GM12878 (cell line): ENCODE results near the gene ADGRA3. TPM values are rescaled to one million over a fixed set of nuclear protein-coding genes. Genes with fewer than 3 reads are reported as not detected.

Source experiments
- ATAC-seq: fragments of 200-7000 bp; cut with Tn5 transposase; 3 replicates; pipeline ENCODE4 v1.9.1; 2020; ENCODE audit warnings: mild to moderate bottlenecking, moderate library complexity
- BruUV-seq: library from RNA; stranded (reverse); fragments of 400-500 nt; replicated peaks from 2 replicates; lab custom pipeline; 2021; lab: Mats Ljungman, UMichigan
- CTCF ChIA-PET: fragments of 300-600 bp; sonication (Branson Sonifier 250); formaldehyde crosslinking; extraction: SDS; loops from one replicate; lab custom pipeline; 2021; ENCODE audit warnings: inconsistent platforms; lab: Yijun Ruan, JAX
- POLR2A ChIA-PET: fragments of 350-600 bp; formaldehyde crosslinking; extraction: SDS; loops from one replicate; lab custom pipeline; 2021; ENCODE audit warnings: inconsistent platforms; lab: Charles Lee
- RAD21 ChIA-PET: fragments of 300-600 bp; sonication (Branson Sonifier 250); formaldehyde crosslinking; loops from one replicate; lab custom pipeline; 2023; ENCODE audit warnings: antibody characterized with exemption; ENCODE audit not compliant: unreplicated experiment; lab: Charles Lee
- SMC1A ChIA-PET: fragments of 300-600 bp; sonication (Branson Sonifier 250); formaldehyde crosslinking; loops from one replicate; lab custom pipeline; 2023; ENCODE audit not compliant: unreplicated experiment, uncharacterized antibody; lab: Charles Lee
- DNase-seq: peaks from one replicate; pipeline ENCODE4 v3.0.0-alpha.2; 2011; ENCODE audit warnings: low read depth, low spot score
- FAIRE-seq: peaks from 3 replicates; lab custom pipeline; 2011; peaks lifted over from hg19 to GRCh38; lab: Jason Lieb, UNC
- H2AFZ ChIP-seq: 2 replicates; pipeline ENCODE4 v1.6.0; 2011; ENCODE audit warnings: low read depth, low read length, control low read depth; ENCODE audit not compliant: control insufficient read depth
- H3K27ac ChIP-seq: 2 replicates; pipeline ENCODE4 v1.5.1; 2011; ENCODE audit warnings: control low read depth; ENCODE audit not compliant: control insufficient read depth, insufficient read depth
- H3K27me3 ChIP-seq, 2 experiments: replicated peaks in 1 of 2; 2 replicates each; pipeline versions ENCODE4 v1.6.0 to v1.6.1; 2011; ENCODE audit warnings: low read length in 1 of 2; ENCODE audit not compliant: control insufficient read depth in 2 of 2, insufficient read depth in 2 of 2
- H3K36me3 ChIP-seq, 2 experiments: 2 replicates each; pipeline ENCODE4 v1.5.1; 2011; ENCODE audit warnings: low read length in 1 of 2; ENCODE audit not compliant: control insufficient read depth in 2 of 2, insufficient read depth in 2 of 2
- H3K4me1 ChIP-seq: 2 replicates; pipeline ENCODE4 v1.6.1; 2011; ENCODE audit warnings: mild to moderate bottlenecking, low read length, moderate library complexity, mixed read lengths; ENCODE audit not compliant: control insufficient read depth, insufficient read depth
- H3K4me2 ChIP-seq: 2 replicates; pipeline ENCODE4 v1.6.0; 2011; ENCODE audit warnings: control low read depth; ENCODE audit not compliant: control insufficient read depth, insufficient read depth
- H3K4me3 ChIP-seq: fragments of 200-600 bp; sonication (generic); 2 replicates; pipeline ENCODE4 v1.5.1; 2016
- H3K79me2 ChIP-seq: 2 replicates; pipeline ENCODE4 v1.6.0; 2011; ENCODE audit warnings: low read length; ENCODE audit not compliant: control insufficient read depth, insufficient read depth
- H3K9ac ChIP-seq: 2 replicates; pipeline ENCODE4 v1.8.0; 2011; ENCODE audit warnings: low read length, control low read depth, mixed read lengths; ENCODE audit not compliant: control insufficient read depth, insufficient read depth
- H3K9me3 ChIP-seq: replicated peaks from 3 replicates; pipeline ENCODE4 v1.5.1; 2011; ENCODE audit warnings: mild to moderate bottlenecking, low read length; ENCODE audit not compliant: control insufficient read depth, insufficient read depth
- H4K20me1 ChIP-seq: 2 replicates; pipeline ENCODE4 v1.6.0; 2011; ENCODE audit not compliant: control insufficient read depth, insufficient read depth
- CBX3 ChIP-seq: fragments of 200-600 bp; sonication (generic); IDR thresholded peaks from 2 replicates; pipeline ENCODE4 v1.6.1; 2016; ENCODE audit warnings: low read depth, borderline replicate concordance
- CHD1 ChIP-seq: IDR thresholded peaks from 2 replicates; pipeline ENCODE4 v1.6.1; 2012; ENCODE audit warnings: low read depth, low read length, improper control_type of control experiment
- CHD4 ChIP-seq: fragments of 200-600 bp; sonication (generic); IDR thresholded peaks from 2 replicates; pipeline ENCODE4 v1.6.1; 2016; ENCODE audit warnings: mild to moderate bottlenecking
- DPF2 ChIP-seq: fragments of 450-650 bp; IDR thresholded peaks from 2 replicates; pipeline ENCODE4 v1.6.1; 2017; ENCODE audit warnings: mild to moderate bottlenecking
- EZH2 ChIP-seq: IDR thresholded peaks from 2 replicates; pipeline ENCODE4 v1.6.1; 2012; ENCODE audit warnings: low read depth, mild to moderate bottlenecking, control low read depth, inconsistent platforms, low read length, borderline replicate concordance; ENCODE audit not compliant: control insufficient read depth
- GABPA ChIP-seq: IDR thresholded peaks from 2 replicates; pipeline ENCODE4 v1.6.1; 2014; ENCODE audit warnings: antibody characterized with exemption, low read depth, mild to moderate bottlenecking, inconsistent platforms
- HDAC6 ChIP-seq: fragments of 200-600 bp; sonication (generic); IDR thresholded peaks from one replicate; pipeline ENCODE4 v1.8.0; 2017; ENCODE audit warnings: antibody characterized with exemption; ENCODE audit not compliant: unreplicated experiment
- MEF2A ChIP-seq: IDR thresholded peaks from 2 replicates; pipeline ENCODE4 v1.6.1; 2011; ENCODE audit warnings: low read depth, mild to moderate bottlenecking, low read length, moderate library complexity; ENCODE audit not compliant: insufficient read depth
- MTA2 ChIP-seq: fragments of 450-650 bp; IDR thresholded peaks from 2 replicates; pipeline ENCODE4 v1.6.1; 2016; ENCODE audit warnings: low read depth, mild to moderate bottlenecking, moderate library complexity
- NBN ChIP-seq: fragments of 450-650 bp; IDR thresholded peaks from 2 replicates; pipeline ENCODE4 v1.6.1; 2016
- ZNF207 ChIP-seq: fragments of 450-650 bp; IDR thresholded peaks from 2 replicates; pipeline ENCODE4 v1.6.1; 2014; ENCODE audit warnings: antibody characterized with exemption, mild to moderate bottlenecking, borderline replicate concordance
- ZNF622 ChIP-seq: fragments of 450-650 bp; IDR thresholded peaks from 2 replicates; pipeline ENCODE4 v1.6.1; 2017; ENCODE audit warnings: mild to moderate bottlenecking, inconsistent platforms
- WGBS: methylation state at CpG from one replicate; pipeline ENCODE4 v1.1.6; 2016; ENCODE audit warnings: low lambda C conversion rate; ENCODE audit not compliant: insufficient replicate concordance, insufficient coverage; ENCODE audit errors: missing lambda C conversion rate; 5-methylcytosine and 5-hydroxymethylcytosine counted together
- in situ Hi-C: fragments of 300-500 bp; cut with MboI; formaldehyde crosslinking; loops from 9 replicates; pipeline ENCODE4 v1.14.3; 2018; ENCODE audit warnings: mixed read lengths
- intact Hi-C: fragments of 100-400 bp; cut with micrococcal nuclease; formaldehyde crosslinking; loops from one replicate; pipeline ENCODE4 v1.14.2; 2022; ENCODE audit not compliant: unreplicated experiment
- polyA plus RNA-seq, 11 experiments: library from polyadenylated mRNA; depleted of rRNA in 4 of 11; unstranded in 6 of 11; stranded (reverse) in 5 of 11; fragments of >200 nt; fragmentation: Nextera tagmentation in 4 of 11; fragmentation: Illumina TruSeq in 1 of 11; extraction: Ambion mirVana in 4 of 11; extraction: Trizol in 1 of 11; gene quantifications; 1 replicate in 1 of 11; 2 replicates in 10 of 11; pipeline versions ENCODE4 v1.2.1 to v1.2.3, GENCODE V29; 2011 to 2016; ENCODE audit warnings: inconsistent platforms in 2 of 11, missing spikeins in 2 of 11, low read depth in 1 of 11
- total RNA-seq, 4 experiments: library from RNA; depleted of rRNA in 3 of 4; stranded (reverse); fragments of >200 nt in 3 of 4; fragmentation: Illumina TruSeq in 1 of 4; extraction: Trizol in 1 of 4; gene quantifications; 2 replicates each; pipeline versions ENCODE4 v1.2.1 to v1.2.3, GENCODE V29; 2013 to 2021
- TF ChIP-seq, protein P1 (sequence below): fragments of 450-650 bp; IDR thresholded peaks from 2 replicates; pipeline ENCODE4 v1.6.1; 2016; ENCODE audit warnings: mild to moderate bottlenecking, moderate library complexity, borderline replicate concordance
- TF ChIP-seq, protein P2 (sequence below): fragments of 450-650 bp; conservative IDR thresholded peaks from 2 replicates; pipeline ENCODE4 v1.6.1; 2017; ENCODE audit warnings: mild to moderate bottlenecking, moderate library complexity
- TF ChIP-seq, protein P3 (sequence below): fragments of 450-650 bp; IDR thresholded peaks from 2 replicates; pipeline ENCODE4 v1.6.1; 2017; ENCODE audit warnings: low read depth, mild to moderate bottlenecking, moderate library complexity

Gene ADGRA3
- total and polyA plus RNA-seq, 10 of the 15 experiments (the other 5 are each of a cell fraction or from before 2014, with no cell fraction given): 0.24 to 66.2 (median 2.5) TPM

DNA sequence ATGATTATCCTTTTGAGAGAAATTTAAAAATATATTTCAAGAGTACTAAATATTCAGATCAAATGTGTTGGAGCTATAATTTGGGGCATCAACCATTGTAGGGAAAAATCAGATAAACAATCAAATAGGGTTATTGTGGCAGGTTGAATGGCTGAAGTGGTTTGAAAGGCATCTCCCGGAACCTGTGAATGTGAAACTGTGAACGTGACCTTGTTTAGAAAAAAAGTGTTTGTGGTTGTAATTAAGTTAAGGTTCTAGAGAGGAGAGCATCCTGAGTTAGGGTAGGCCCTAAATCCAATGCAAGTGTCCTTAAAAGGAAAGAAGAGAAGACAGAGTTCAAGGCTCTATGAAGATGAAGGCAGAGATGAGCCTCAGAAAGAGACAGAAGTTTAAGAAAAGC is 37.4 kb downstream of the ADGRA3 start (continued):
- TF ChIP-seq ZNF622: no peak
- TF ChIP-seq CHD1: no peak
- TF ChIP-seq GABPA: no peak
- no peak for TF ChIP-seq HDAC6
- TF ChIP-seq, all 136 proteins: peak for 13

DNA sequence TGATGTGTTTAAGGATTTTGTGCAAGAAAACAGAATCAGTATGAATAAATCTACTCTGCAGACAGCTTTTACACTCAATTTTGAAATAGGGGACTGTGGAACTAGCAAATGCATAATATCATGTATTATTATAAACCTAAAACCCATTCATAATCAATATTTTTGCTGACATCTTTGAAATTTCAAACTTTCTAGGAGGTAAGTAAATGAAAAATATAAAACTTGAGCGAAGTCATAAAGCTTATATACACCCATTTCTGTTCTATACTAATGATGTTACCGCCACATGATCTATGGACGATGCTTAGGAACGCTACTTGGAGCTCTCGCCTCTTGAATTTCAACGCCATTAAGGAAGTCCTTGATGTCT is 38.1 kb downstream of the ADGRA3 start:
- no peak for DNase-seq
- no peak for TF ChIP-seq MTA2
- TF ChIP-seq ZNF207: no peak
- TF ChIP-seq, protein P1, sequence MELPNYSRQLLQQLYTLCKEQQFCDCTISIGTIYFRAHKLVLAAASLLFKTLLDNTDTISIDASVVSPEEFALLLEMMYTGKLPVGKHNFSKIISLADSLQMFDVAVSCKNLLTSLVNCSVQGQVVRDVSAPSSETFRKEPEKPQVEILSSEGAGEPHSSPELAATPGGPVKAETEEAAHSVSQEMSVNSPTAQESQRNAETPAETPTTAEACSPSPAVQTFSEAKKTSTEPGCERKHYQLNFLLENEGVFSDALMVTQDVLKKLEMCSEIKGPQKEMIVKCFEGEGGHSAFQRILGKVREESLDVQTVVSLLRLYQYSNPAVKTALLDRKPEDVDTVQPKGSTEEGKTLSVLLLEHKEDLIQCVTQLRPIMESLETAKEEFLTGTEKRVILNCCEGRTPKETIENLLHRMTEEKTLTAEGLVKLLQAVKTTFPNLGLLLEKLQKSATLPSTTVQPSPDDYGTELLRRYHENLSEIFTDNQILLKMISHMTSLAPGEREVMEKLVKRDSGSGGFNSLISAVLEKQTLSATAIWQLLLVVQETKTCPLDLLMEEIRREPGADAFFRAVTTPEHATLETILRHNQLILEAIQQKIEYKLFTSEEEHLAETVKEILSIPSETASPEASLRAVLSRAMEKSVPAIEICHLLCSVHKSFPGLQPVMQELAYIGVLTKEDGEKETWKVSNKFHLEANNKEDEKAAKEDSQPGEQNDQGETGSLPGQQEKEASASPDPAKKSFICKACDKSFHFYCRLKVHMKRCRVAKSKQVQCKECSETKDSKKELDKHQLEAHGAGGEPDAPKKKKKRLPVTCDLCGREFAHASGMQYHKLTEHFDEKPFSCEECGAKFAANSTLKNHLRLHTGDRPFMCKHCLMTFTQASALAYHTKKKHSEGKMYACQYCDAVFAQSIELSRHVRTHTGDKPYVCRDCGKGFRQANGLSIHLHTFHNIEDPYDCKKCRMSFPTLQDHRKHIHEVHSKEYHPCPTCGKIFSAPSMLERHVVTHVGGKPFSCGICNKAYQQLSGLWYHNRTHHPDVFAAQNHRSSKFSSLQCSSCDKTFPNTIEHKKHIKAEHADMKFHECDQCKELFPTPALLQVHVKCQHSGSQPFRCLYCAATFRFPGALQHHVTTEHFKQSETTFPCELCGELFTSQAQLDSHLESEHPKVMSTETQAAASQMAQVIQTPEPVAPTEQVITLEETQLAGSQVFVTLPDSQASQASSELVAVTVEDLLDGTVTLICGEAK: no peak
- no peak for TF ChIP-seq NBN
- TF ChIP-seq, protein P2, sequence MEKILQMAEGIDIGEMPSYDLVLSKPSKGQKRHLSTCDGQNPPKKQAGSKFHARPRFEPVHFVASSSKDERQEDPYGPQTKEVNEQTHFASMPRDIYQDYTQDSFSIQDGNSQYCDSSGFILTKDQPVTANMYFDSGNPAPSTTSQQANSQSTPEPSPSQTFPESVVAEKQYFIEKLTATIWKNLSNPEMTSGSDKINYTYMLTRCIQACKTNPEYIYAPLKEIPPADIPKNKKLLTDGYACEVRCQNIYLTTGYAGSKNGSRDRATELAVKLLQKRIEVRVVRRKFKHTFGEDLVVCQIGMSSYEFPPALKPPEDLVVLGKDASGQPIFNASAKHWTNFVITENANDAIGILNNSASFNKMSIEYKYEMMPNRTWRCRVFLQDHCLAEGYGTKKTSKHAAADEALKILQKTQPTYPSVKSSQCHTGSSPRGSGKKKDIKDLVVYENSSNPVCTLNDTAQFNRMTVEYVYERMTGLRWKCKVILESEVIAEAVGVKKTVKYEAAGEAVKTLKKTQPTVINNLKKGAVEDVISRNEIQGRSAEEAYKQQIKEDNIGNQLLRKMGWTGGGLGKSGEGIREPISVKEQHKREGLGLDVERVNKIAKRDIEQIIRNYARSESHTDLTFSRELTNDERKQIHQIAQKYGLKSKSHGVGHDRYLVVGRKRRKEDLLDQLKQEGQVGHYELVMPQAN: no peak
- TF ChIP-seq CBX3: no peak
- no peak for TF ChIP-seq CHD4
- no peak for TF ChIP-seq MEF2A
- TF ChIP-seq DPF2: no peak
- TF ChIP-seq, protein P3, sequence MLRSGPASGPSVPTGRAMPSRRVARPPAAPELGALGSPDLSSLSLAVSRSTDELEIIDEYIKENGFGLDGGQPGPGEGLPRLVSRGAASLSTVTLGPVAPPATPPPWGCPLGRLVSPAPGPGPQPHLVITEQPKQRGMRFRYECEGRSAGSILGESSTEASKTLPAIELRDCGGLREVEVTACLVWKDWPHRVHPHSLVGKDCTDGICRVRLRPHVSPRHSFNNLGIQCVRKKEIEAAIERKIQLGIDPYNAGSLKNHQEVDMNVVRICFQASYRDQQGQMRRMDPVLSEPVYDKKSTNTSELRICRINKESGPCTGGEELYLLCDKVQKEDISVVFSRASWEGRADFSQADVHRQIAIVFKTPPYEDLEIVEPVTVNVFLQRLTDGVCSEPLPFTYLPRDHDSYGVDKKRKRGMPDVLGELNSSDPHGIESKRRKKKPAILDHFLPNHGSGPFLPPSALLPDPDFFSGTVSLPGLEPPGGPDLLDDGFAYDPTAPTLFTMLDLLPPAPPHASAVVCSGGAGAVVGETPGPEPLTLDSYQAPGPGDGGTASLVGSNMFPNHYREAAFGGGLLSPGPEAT: no peak
- TF ChIP-seq EZH2: no peak
- TF ChIP-seq, all 136 proteins: peak for 0
- Histone ChIP-seq H3K4me1 (no peaks in the 10 kb centered on the region), H4K20me1 (no peaks in the 10 kb centered on the region), H3K27ac (no peak overlapping the region), H3K36me3 (no peaks in the 10 kb centered on the region), H3K4me3 (no peak overlapping the region), H3K9ac (no peak overlapping the region), H3K4me2 (no peak overlapping the region), H3K9me3 (no peaks in the 10 kb centered on the region), H3K27me3 (no peaks in the 10 kb centered on the region), H3K79me2 (no peaks in the 10 kb centered on the region), H2AFZ (no peak overlapping the region)
- WGBS: 18% methylated on average over 6 of the region's 6 CpGs
- FAIRE-seq: no peak
- ChIA-PET SMC1A (interaction anchor here (0.8 to 10.8 kb wide), 30 partner anchors 8 to 261 kb away, joined by 3 to 126 read pairs (median 7); no protein-coding TSS in a partner anchor), CTCF (interaction anchor here (0.6 to 5.2 kb wide), 14 partner anchors 9 to 253 kb away, joined by 3 to 23 read pairs (median 5); no protein-coding TSS in a partner anchor), POLR2A (interaction anchor here (0.6 to 3.2 kb wide), 7 partner anchors 9 to 155 kb away, joined by 3 to 19 read pairs (median 4); no protein-coding TSS in a partner anchor), RAD21 (interaction anchor here (0.6 to 6.5 kb wide), 23 partner anchors 8 to 262 kb away, joined by 3 to 72 read pairs (median 5); no protein-coding TSS in a partner anchor)
- in situ Hi-C loops (no loop called here), intact Hi-C loops (no loop called here)
- no peak for ATAC-seq
- BruUV-seq: no TSS peak
